Loucy (cell line): Measurements from ENCODE around the gene PKP1.

Experiments
- CTCF ChIP-seq: fragments of 200-600 bp; sonication (generic); conservative IDR thresholded peaks from 2 replicates; pipeline ENCODE4 v1.5.1; 2014; ENCODE audit warnings: mild to moderate bottlenecking, antibody characterized with exemption, low read length
- EZH2phosphoT487 ChIP-seq: fragments of 200-600 bp; IDR thresholded peaks from 2 replicates; pipeline ENCODE4 v1.6.1; 2018; ENCODE audit warnings: antibody characterized with exemption, mild to moderate bottlenecking, moderate library complexity, borderline replicate concordance

GRCh38 chr1:201329801-201330200 lies 46.5 kb downstream of the PKP1 start:
- TF ChIP-seq CTCF (no peak), EZH2phosphoT487 (no peak)
